ENCODE data around the gene BOLL. TPM values are rescaled to one million over a fixed set of nuclear protein-coding genes. Genes with fewer than 3 reads are reported as not detected.
"Not testable (repeated sequence)": the region's sequence is repeated elsewhere in the genome, so short reads cannot be mapped to it uniquely, and the experiment has no call there.

BOLL gene
- polyA plus RNA-seq, 1 donor from 2014 or later: not detected

GRCh38 chr2:197696571-197696970 is 88.5 kb downstream of the BOLL start:
- H3K9me2 ChIP-seq (ENCODE audit: insufficient read depth, low read length); H3K36me3 ChIP-seq (ENCODE audit: insufficient read depth, low read length); H4K20me1 ChIP-seq (ENCODE audit: insufficient read depth); H3K9ac ChIP-seq (ENCODE audit: low read length); H3F3A ChIP-seq (ENCODE audit: insufficient read depth, low read length, poor library complexity, severe bottlenecking); H3K4me2 ChIP-seq (ENCODE audit: low read length); H2AFZ ChIP-seq (ENCODE audit: low read depth, low read length); H3K27ac ChIP-seq (ENCODE audit: low read length); H3K9me3 ChIP-seq (ENCODE audit: low read length); H3K79me2 ChIP-seq (replicated peaks; ENCODE audit: insufficient read depth, low read length); H3K27me3 ChIP-seq (ENCODE audit: insufficient read depth, low read depth, low read length); H3K4me3 ChIP-seq (ENCODE audit: low read length): not testable (repeated sequence)

- not testable (repeated sequence) for H3K4me3 ChIP-seq (ENCODE audit: low read length); H3K36me3 ChIP-seq (ENCODE audit: insufficient read depth, low read length); H3K79me2 ChIP-seq (replicated peaks; ENCODE audit: insufficient read depth, low read length); H4K20me1 ChIP-seq (ENCODE audit: insufficient read depth); H3K27me3 ChIP-seq (ENCODE audit: insufficient read depth, low read depth, low read length); H3K9me2 ChIP-seq (ENCODE audit: insufficient read depth, low read length); H3F3A ChIP-seq (ENCODE audit: insufficient read depth, low read length, poor library complexity, severe bottlenecking); H3K4me2 ChIP-seq (ENCODE audit: low read length); H3K27ac ChIP-seq (ENCODE audit: low read length); H3K9ac ChIP-seq (ENCODE audit: low read length); H2AFZ ChIP-seq (ENCODE audit: low read depth, low read length); H3K9me3 ChIP-seq (ENCODE audit: low read length)
These were observed 89.1 kb downstream of the BOLL start for GRCh38 chr2:197695971-197696370.

GRCh38 chr2:197695206-197695605 is 89.9 kb downstream of the BOLL start:
- not testable (repeated sequence) for H3K4me2 ChIP-seq (ENCODE audit: low read length); H3K27ac ChIP-seq (ENCODE audit: low read length); H3K27me3 ChIP-seq (ENCODE audit: insufficient read depth, low read depth, low read length); H3K9me2 ChIP-seq (ENCODE audit: insufficient read depth, low read length); H3K9ac ChIP-seq (ENCODE audit: low read length); H2AFZ ChIP-seq (ENCODE audit: low read depth, low read length); H3K4me3 ChIP-seq (ENCODE audit: low read length); H4K20me1 ChIP-seq (ENCODE audit: insufficient read depth); H3K36me3 ChIP-seq (ENCODE audit: insufficient read depth, low read length); H3K9me3 ChIP-seq (ENCODE audit: low read length); H3F3A ChIP-seq (ENCODE audit: insufficient read depth, low read length, poor library complexity, severe bottlenecking); H3K79me2 ChIP-seq (replicated peaks; ENCODE audit: insufficient read depth, low read length)

GRCh38 chr2:197677483-197677882 is 107.6 kb downstream of the BOLL start:
- Histone ChIP-seq H3K9me2 (ENCODE audit: insufficient read depth, low read length) (no peaks in the 10 kb centered on the region), H3K27me3 (ENCODE audit: insufficient read depth, low read depth, low read length) (no peaks in the 10 kb centered on the region), H3K27ac (ENCODE audit: low read length) (no peak overlapping the region), H4K20me1 (ENCODE audit: insufficient read depth) (no peaks in the 10 kb centered on the region), H3K36me3 (ENCODE audit: insufficient read depth, low read length) (no peaks in the 10 kb centered on the region), H3K9me3 (ENCODE audit: low read length) (no peaks in the 10 kb centered on the region), H3F3A (ENCODE audit: insufficient read depth, low read length, poor library complexity, severe bottlenecking) (no peaks in the 10 kb centered on the region), H2AFZ (ENCODE audit: low read depth, low read length) (no peak overlapping the region), H3K4me2 (ENCODE audit: low read length) (no peak overlapping the region), H3K4me3 (ENCODE audit: low read length) (no peak overlapping the region), H3K79me2 (replicated peaks; ENCODE audit: insufficient read depth, low read length) (peaks cover 4% of the 10 kb centered on the region), H3K9ac (ENCODE audit: low read length) (no peak overlapping the region)
- TF ChIP-seq SMC3 (conservative IDR thresholded peaks at IDR 0.05; ENCODE audit: poor library complexity) (no peak), CTCF (IDR thresholded peaks at IDR 0.05; ENCODE audit: poor library complexity, severe bottlenecking) (no peak), POLR2AphosphoS5 (IDR thresholded peaks at IDR 0.05) (no peak), REST (IDR thresholded peaks at IDR 0.05; ENCODE audit: borderline replicate concordance) (no peak), TAF1 (IDR thresholded peaks at IDR 0.05; ENCODE audit: low read depth) (no peak), EP300 (conservative IDR thresholded peaks at IDR 0.05; ENCODE audit: poor library complexity, severe bottlenecking) (no peak), EZH2 (IDR thresholded peaks at IDR 0.05; ENCODE audit: borderline replicate concordance, insufficient read depth, low read length, poor library complexity, severe bottlenecking) (no peak), MXI1 (conservative IDR thresholded peaks at IDR 0.05; ENCODE audit: poor library complexity, severe bottlenecking) (no peak), RAD21 (conservative IDR thresholded peaks at IDR 0.05) (no peak)
